ENCODE results near the gene PIGO. TPM values are rescaled to one million over a fixed set of nuclear protein-coding genes. Genes with fewer than 3 reads are reported as not detected.
A peak's percentile ranks its signal among the peaks of the same experiment; 100 is the strongest.

The PIGO gene
- total and polyA plus RNA-seq, 2 of the 8 experiments (the other 6 are each of a cell fraction or from before 2014, with no cell fraction given) = 20.5 to 31.3 TPM

DNA sequence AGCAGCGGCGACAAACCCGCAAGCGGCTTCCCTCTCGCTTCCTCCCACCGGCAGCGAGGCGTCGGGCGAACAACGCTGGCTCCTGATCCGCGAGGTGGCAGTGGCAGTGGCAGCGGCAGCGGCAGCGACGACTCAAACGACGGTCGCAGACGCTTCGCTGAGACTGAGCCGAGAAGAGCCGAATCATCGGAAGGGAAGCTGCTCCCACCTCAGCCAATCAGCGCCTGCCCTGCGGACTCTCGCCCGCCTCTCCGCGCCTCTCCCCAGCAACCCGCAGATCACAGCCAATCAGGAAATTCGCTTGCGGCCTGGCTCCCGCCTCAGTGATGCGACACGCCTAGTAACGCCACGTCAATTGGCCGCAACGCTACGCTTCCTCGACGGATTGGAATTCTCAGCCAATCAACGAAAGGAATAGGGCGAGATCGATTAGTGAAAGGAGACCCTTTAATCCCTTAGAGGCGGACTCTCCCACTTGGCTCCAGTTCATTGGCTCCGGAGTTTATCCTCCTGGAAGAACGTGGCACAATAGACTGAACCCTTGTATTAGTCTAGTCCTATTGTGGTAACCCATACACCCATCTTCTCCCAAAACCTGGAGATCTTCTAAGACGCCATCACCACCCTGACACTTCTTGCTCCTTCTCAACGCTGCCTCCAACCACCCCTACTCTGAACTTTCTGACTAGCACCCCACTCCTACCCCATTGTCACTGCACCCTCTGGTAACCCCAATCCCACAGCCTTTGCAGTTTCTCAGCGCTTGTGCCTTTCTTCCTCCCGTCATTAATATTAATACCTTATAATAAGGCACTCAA is 23.7 kb downstream of the PIGO start, which contains the start of gene VCP:
VCP (minus strand) TSS at position 165 of the 818 bp plus-strand sequence. CDS start 272 bp downstream, outside the sequence.
- Histone ChIP-seq H3K27ac (ENCODE audit: low read depth, low read length) (peak within 1 kb of the TSS; percentile 93), H3K79me2 (ENCODE audit: control insufficient read depth in 1 of 2, insufficient read depth in 2 of 2, low read length in 2 of 2) (peaks cover 35 to 50% of the 10 kb centered on the region in 2 experiments), H2BK15ac (ENCODE audit: low read length) (peak within 1 kb of the TSS; percentile 48), H3K4me1 (replicated peaks in 1 of 4; ENCODE audit: control insufficient read depth in 3 of 4, insufficient read depth in 4 of 4, low read length in 3 of 4) (peaks cover 4 to 12% (median 7%) of the 10 kb centered on the region in 4 experiments), H2BK12ac (ENCODE audit: low read depth, low read length) (peak within 1 kb of the TSS; percentile 50; the same call in 1 of the 2 replicates), H3K79me1 (ENCODE audit: low read depth, low read length) (peaks cover 7% of the 10 kb centered on the region), H3K9me3 (ENCODE audit: insufficient read depth in 2 of 2, low read depth in 1 of 2, low read length in 1 of 2) (no peaks in the 10 kb centered on the region), H4K20me1 (replicated peaks in 1 of 2; ENCODE audit: control insufficient read depth in 1 of 2, insufficient read depth in 2 of 2, low read length in 2 of 2) (peaks cover 12 to 26% of the 10 kb centered on the region in 2 experiments), H2BK120ac (replicated peaks; ENCODE audit: low read depth, low read length) (no peak within 1 kb of the TSS), H2BK5ac (ENCODE audit: low read depth, low read length) (peak within 1 kb of the TSS; percentile 87), H2AK5ac (ENCODE audit: low read depth, low read length) (peak within 1 kb of the TSS; percentile 95), H3K4me2 (ENCODE audit: insufficient read depth in 1 of 2, low read depth in 2 of 2, low read length in 2 of 2) (peak within 1 kb of the TSS; percentile 85 to 86), H3K14ac (ENCODE audit: insufficient read length) (no peak within 1 kb of the TSS), H3K36me3 (ENCODE audit: control insufficient read depth in 2 of 4, insufficient read depth in 4 of 4, low read length in 3 of 4) (peaks cover 20 to 48% (median 41%) of the 10 kb centered on the region in 4 experiments), H4K5ac (ENCODE audit: insufficient read length, low read depth, low read length) (peak within 1 kb of the TSS; percentile 87), H4K8ac (ENCODE audit: extremely low read depth, insufficient read depth, low read length) (peak within 1 kb of the TSS; percentile 98), H3K27me3 (replicated peaks in 1 of 4; ENCODE audit: control insufficient read depth in 3 of 4, extremely low read depth in 1 of 4, insufficient read depth in 3 of 4, low read length in 3 of 4) (no peaks in the 10 kb centered on the region), H3K4ac (replicated peaks; ENCODE audit: insufficient read length, low read depth, low read length) (peak within 1 kb of the TSS; percentile 92), H4K91ac (replicated peaks; ENCODE audit: insufficient read length, low read length) (peak within 1 kb of the TSS; percentile 19), H3K4me3 (ENCODE audit: extremely low read depth in 1 of 4, insufficient read depth in 2 of 4, low read depth in 3 of 4, low read length in 4 of 4) (peak within 1 kb of the TSS; percentile 75 to 94 (median 87)), H3K23ac (ENCODE audit: insufficient read length) (no peak within 1 kb of the TSS), H2BK20ac (ENCODE audit: low read length) (no peak within 1 kb of the TSS), H3K23me2 (ENCODE audit: low read depth, low read length) (peaks cover 3% of the 10 kb centered on the region; the same call in 1 of the 2 replicates), H3K56ac (replicated peaks; ENCODE audit: insufficient read length, low read depth, low read length) (peak within 1 kb of the TSS; percentile 78), H3K18ac (ENCODE audit: extremely low read depth, low read length) (peak within 1 kb of the TSS; percentile 62; the same call in 1 of the 2 replicates), H3K9ac (replicated peaks in 1 of 4; ENCODE audit: extremely low read depth in 1 of 4, low read depth in 3 of 4, low read length in 3 of 4) (peak within 1 kb of the TSS; percentile 90 to 99 (median 93)), H2AFZ (ENCODE audit: low read length) (peak within 1 kb of the TSS; percentile 73; the same call in 1 of the 2 replicates)
- FAIRE-seq = peak; percentile 99
- ChIA-PET POLR2A (ENCODE audit: partially characterized antibody) (interaction anchor here (0.6 to 17.6 kb wide), 25 partner anchors 8 to 660 kb away, joined by 3 to 440 read pairs (median 7); partner anchors contain the start of genes ATOSB, CCDC107, CREB3 and DNAJB5), CTCF (ENCODE audit: partially characterized antibody) (interaction anchor here (0.8 to 4.4 kb wide), 6 partner anchors 18 to 173 kb away, joined by 3 to 15 read pairs (median 4); partner anchors contain the start of gene PIGO)
- DNase-seq (ENCODE audit: low read depth in 1 of 2, low spot score in 2 of 2) = peak; percentile 95 to 100
- WGBS, 2 experiments (ENCODE audit: extremely low coverage in 1 of 2, insufficient coverage in 1 of 2, insufficient read length in 1 of 2, insufficient replicate concordance in 2 of 2, low coverage in 1 of 2, low lambda C conversion rate in 2 of 2, missing lambda C conversion rate in 1 of 2) = 4% methylated on average over 54 of the region's 54 CpGs; no CpG with 5 or more reads in 1 of the 2 experiments
- TF ChIP-seq NANOG (IDR thresholded peaks at IDR 0.05; ENCODE audit: insufficient read depth, low read depth, low read length, poor library complexity, severe bottlenecking) = peak; percentile 50
- TF ChIP-seq CHD1 (IDR thresholded peaks at IDR 0.05; ENCODE audit: low read depth, low read length) = no peak
- TF ChIP-seq POLR2AphosphoS5 (IDR thresholded peaks at IDR 0.05; ENCODE audit: low read depth, low read length) = peak; percentile 94; the same call in 1 of the 2 replicates
- no peak for TF ChIP-seq BRCA1 (IDR thresholded peaks at IDR 0.05; ENCODE audit: low read depth, low read length)
- peak; percentile 96 for TF ChIP-seq CREB1 (IDR thresholded peaks at IDR 0.05)
- TF ChIP-seq, protein P1, sequence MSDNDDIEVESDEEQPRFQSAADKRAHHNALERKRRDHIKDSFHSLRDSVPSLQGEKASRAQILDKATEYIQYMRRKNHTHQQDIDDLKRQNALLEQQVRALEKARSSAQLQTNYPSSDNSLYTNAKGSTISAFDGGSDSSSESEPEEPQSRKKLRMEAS (IDR thresholded peaks at IDR 0.05) = peak; percentile 8; the same call in 1 of the 2 replicates
- no peak for TF ChIP-seq TCF12 (IDR thresholded peaks at IDR 0.05; ENCODE audit: low read depth, low read length)
- TF ChIP-seq ASH2L (IDR thresholded peaks at IDR 0.05; ENCODE audit: low read length) = no peak
- TF ChIP-seq POU5F1 (IDR thresholded peaks at IDR 0.05; ENCODE audit: low read depth, low read length) = no peak
- TF ChIP-seq SP1 (IDR thresholded peaks at IDR 0.05; ENCODE audit: low read depth, low read length) = peak; percentile 99
- peak; percentile 85 for TF ChIP-seq CHD2 (IDR thresholded peaks at IDR 0.05; ENCODE audit: low read length)
- peak; percentile 42 for TF ChIP-seq KDM4A (IDR thresholded peaks at IDR 0.05; ENCODE audit: low read depth, low read length, severe bottlenecking)
